Muscle layer of duodenum (tissue), 2 donors: ENCODE results near the gene SERINC3.
A peak's percentile ranks its signal among the peaks of the same experiment; 100 is the strongest.

Experiments
- H3K27ac ChIP-seq: one replicate; pipeline ENCODE4 v1.7.0; 2013; ENCODE audit warnings: mild to moderate bottlenecking, low read length
- H3K27me3 ChIP-seq: one replicate; pipeline ENCODE4 v1.7.0; 2013; ENCODE audit warnings: low read depth, mild to moderate bottlenecking, control low read depth, low read length
- H3K36me3 ChIP-seq, 2 donors: one replicate each; pipeline ENCODE4 v1.7.0; 2013; ENCODE audit warnings: low read length in 2 of 2, control low read depth in 1 of 2, mild to moderate bottlenecking in 1 of 2; ENCODE audit not compliant: insufficient read depth in 2 of 2, control insufficient read depth in 1 of 2
- H3K4me1 ChIP-seq, 2 donors: one replicate each; pipeline ENCODE4 v1.7.0; 2013; ENCODE audit warnings: low read length in 2 of 2, mild to moderate bottlenecking in 2 of 2, control low read depth in 1 of 2, moderate library complexity in 1 of 2; ENCODE audit not compliant: insufficient read depth in 2 of 2, control insufficient read depth in 1 of 2
- H3K4me3 ChIP-seq, 2 donors: one replicate each; pipeline ENCODE4 v1.7.0; 2013; ENCODE audit warnings: low read length in 2 of 2, low read depth in 1 of 2, mild to moderate bottlenecking in 1 of 2
- H3K9me3 ChIP-seq, 2 donors: one replicate each; pipeline ENCODE4 v1.7.0; 2013; ENCODE audit warnings: low read length in 2 of 2, control low read depth in 1 of 2, mild to moderate bottlenecking in 1 of 2; ENCODE audit not compliant: control insufficient read depth in 1 of 2
- donor health status: healthy.

Gene SERINC3

GRCh38 chr20:44532981-44533331, 11.1 kb upstream of the SERINC3 start:
- Histone ChIP-seq H3K27me3 (no peaks in the 10 kb centered on the region), H3K36me3 (no peaks in the 10 kb centered on the region), H3K9me3 (no peaks in the 10 kb centered on the region), H3K4me1 (peaks cover 0 to 27% of the 10 kb centered on the region in 2 donors), H3K4me3 (peak overlapping the region; percentile 71 to 84), H3K27ac (no peak overlapping the region)

DNA sequence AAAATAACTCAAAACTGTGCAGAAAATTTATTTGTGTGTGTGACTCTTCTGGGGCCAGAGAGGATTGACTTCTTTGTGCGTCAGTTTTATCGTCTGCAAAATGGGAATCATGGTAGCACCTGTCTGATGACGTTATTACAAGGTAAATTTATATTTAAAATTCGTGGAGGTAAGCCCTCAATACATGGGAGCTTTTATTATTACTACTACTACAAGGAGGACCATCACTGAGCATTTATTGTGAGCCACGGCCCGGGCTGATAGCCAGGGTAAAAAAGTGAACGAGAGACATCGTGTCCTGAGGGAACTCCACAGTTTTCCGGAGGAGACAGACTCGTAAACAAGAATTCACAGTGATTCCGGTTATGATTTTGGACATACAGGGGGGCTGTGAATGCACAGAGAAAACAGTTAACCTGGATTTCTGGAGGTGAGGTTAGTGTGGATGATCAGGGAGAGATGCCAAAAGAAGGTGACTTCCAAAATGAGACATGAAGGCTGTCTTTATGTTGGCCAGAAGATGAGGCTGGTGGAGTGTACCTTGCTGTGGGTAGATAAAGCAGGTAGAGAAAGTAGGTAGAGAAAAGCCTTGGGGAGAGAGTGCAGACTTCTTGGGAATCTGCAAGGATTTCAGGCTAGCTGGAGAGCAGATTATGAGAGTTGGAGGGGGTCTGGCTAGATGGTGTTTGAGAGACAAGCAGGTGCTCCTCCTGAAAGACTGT, 10.6 kb upstream of the SERINC3 start:
- Histone ChIP-seq H3K27ac (peak overlapping the region; percentile 3), H3K9me3 (no peaks in the 10 kb centered on the region), H3K36me3 (no peaks in the 10 kb centered on the region), H3K27me3 (no peaks in the 10 kb centered on the region), H3K4me1 (peaks cover 0 to 27% of the 10 kb centered on the region in 2 donors), H3K4me3 (peak overlapping the region; percentile 71 to 84)

DNA sequence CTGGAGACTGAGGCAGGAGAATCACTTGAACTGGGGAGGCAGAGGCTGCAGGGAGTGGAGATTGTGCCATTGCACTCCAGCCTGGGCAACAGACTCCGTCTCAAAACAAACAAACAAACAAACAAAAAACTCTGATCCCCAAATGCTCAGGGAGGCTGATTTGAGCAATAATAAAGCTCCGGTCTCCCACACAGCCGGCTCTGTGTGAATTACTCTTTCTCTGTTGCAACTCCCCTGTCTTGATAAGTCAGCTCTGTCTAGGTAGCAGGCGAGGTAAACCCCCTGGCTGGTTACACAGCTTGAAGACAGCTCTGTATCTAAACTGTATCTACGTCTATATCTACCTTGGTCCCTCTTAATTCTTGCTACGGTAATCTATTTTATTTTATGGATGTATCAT, 6.4 kb upstream of the SERINC3 start:
- H3K4me3 ChIP-seq = no peak overlapping the region
- H3K27ac ChIP-seq = no peak overlapping the region
- no peaks in the 10 kb centered on the region for H3K36me3 ChIP-seq
- H3K4me1 ChIP-seq = peaks cover 0 to 9% of the 10 kb centered on the region in 2 donors
- no peaks in the 10 kb centered on the region for H3K27me3 ChIP-seq
- H3K9me3 ChIP-seq = no peaks in the 10 kb centered on the region

- no peaks in the 10 kb centered on the region for H3K27me3 ChIP-seq
- no peak overlapping the region for H3K27ac ChIP-seq
- H3K4me3 ChIP-seq = no peak overlapping the region
- H3K36me3 ChIP-seq = no peaks in the 10 kb centered on the region
- H3K9me3 ChIP-seq = no peaks in the 10 kb centered on the region
- H3K4me1 ChIP-seq = peaks cover 0 to 5% of the 10 kb centered on the region in 2 donors
These were observed 5.9 kb upstream of the SERINC3 start for GRCh38 chr20:44527716-44528199.

GRCh38 chr20:44526129-44526528, 4.3 kb upstream of the SERINC3 start:
- H3K27me3 ChIP-seq = no peaks in the 10 kb centered on the region
- no peak overlapping the region for H3K4me3 ChIP-seq
- H3K27ac ChIP-seq = no peak overlapping the region
- no peaks in the 10 kb centered on the region for H3K9me3 ChIP-seq
- no peaks in the 10 kb centered on the region for H3K4me1 ChIP-seq
- H3K36me3 ChIP-seq = peaks cover 0 to 5% of the 10 kb centered on the region in 2 donors

DNA sequence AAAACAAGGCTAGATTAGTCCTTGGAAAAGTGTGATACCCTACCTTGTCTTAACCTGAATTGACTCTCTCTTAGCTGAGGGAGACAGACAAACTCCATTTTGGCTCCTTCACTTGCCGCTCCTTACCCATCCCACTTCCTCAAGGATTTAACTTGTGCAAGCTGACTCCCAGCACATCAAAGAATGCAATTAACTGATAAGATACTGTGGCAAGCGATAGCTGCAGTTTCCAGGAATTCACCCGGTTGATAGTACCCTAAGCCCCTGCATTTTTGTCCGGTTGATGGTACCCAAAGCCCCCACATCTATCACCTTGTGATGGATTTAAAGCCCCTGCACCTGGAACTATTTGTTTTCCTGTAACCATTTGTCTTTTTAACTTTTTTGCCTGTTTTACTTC, 1.9 kb upstream of the SERINC3 start:
- Histone ChIP-seq H3K9me3 (no peaks in the 10 kb centered on the region), H3K4me1 (peaks cover 16 to 23% of the 10 kb centered on the region in 2 donors), H3K27me3 (no peaks in the 10 kb centered on the region), H3K36me3 (peaks cover 0 to 5% of the 10 kb centered on the region in 2 donors), H3K4me3 (no peak overlapping the region), H3K27ac (no peak overlapping the region)

DNA sequence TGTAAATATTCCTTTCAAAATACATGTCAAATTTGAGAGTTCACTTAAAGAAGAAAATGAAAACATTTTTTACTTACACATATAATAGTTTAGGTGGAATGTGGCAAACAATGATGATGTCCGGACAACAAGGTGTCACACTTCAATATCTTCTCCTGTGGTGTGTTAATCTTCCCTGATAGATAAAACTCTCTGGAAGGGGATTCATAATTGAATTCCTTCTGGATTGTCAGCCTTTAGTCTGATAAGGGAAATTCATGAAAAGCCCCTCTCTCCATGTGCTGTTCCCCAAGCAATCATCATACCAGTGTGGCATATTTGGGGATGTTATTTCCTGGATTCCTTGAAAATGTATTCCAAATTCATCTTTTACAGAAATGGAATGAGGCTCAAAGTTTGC, 971 bp upstream of the SERINC3 start:
- H3K4me1 ChIP-seq = peaks cover 16 to 32% of the 10 kb centered on the region in 2 donors
- peaks cover 0 to 5% of the 10 kb centered on the region in 2 donors for H3K36me3 ChIP-seq

DNA sequence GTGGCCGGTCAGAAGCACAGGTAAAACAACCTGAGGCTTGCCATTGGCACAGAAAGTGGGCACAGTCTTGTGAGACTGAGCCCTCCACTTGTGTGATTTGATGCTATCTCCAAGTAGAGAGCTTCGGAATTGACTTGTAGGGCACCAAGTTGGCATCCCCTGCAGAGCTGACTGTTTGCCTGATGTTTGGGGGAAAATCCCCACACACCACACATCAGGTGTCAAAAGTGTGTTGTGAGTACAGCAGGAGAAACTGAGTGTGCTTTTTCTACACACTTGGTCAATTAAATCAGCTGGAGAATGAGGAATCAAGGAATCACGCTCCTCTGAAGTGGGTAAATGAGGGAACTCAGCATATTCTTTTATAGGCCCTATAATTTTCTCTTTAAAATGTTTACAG, 989 bp downstream of the SERINC3 start:
- H3K27me3 ChIP-seq = no peaks in the 10 kb centered on the region
- peaks cover 16 to 46% of the 10 kb centered on the region in 2 donors for H3K4me1 ChIP-seq
- peak overlapping the region; percentile 87 to 97 for H3K4me3 ChIP-seq
- H3K36me3 ChIP-seq = peaks cover 0 to 5% of the 10 kb centered on the region in 2 donors
- peak overlapping the region; percentile 99 for H3K27ac ChIP-seq
- no peaks in the 10 kb centered on the region for H3K9me3 ChIP-seq

More for the DNA sequence above, 971 bp upstream of the SERINC3 start:
- Histone ChIP-seq H3K4me3 (no peak overlapping the region), H3K27ac (peak overlapping the region; percentile 99), H3K9me3 (no peaks in the 10 kb centered on the region), H3K27me3 (no peaks in the 10 kb centered on the region)

- peaks cover 16 to 50% of the 10 kb centered on the region in 2 donors for H3K4me1 ChIP-seq
- no peaks in the 10 kb centered on the region for H3K27me3 ChIP-seq
- H3K36me3 ChIP-seq = peaks cover 0 to 5% of the 10 kb centered on the region in 2 donors
- no peaks in the 10 kb centered on the region for H3K9me3 ChIP-seq
- H3K4me3 ChIP-seq = no peak overlapping the region
- no peak overlapping the region for H3K27ac ChIP-seq
These were observed 3.6 kb downstream of the SERINC3 start for GRCh38 chr20:44518248-44518647.

DNA sequence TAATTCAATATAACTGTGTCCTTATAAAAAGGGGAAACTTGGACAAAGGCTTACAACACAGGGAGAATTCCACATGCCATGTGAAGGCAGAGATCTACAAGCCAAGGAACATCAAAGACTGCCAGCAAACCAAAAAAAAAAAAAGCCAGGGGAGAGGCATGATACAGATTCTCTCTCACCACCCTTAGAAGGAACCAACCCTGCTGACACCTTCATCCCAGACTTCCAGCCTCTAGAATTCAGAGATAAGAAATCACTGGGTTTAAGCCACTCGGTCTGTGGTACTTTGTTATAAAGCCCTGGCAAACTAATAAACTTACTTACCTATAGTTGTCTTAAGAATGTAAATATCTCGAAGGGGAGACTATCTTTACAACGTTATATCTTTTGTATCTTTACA, 4.4 kb downstream of the SERINC3 start:
- peaks cover 16 to 57% of the 10 kb centered on the region in 2 donors for H3K4me1 ChIP-seq
- no peaks in the 10 kb centered on the region for H3K9me3 ChIP-seq
- H3K27me3 ChIP-seq = no peaks in the 10 kb centered on the region
- H3K27ac ChIP-seq = no peak overlapping the region
- no peak overlapping the region for H3K4me3 ChIP-seq
- peaks cover 5% of the 10 kb centered on the region in 2 donors for H3K36me3 ChIP-seq

DNA sequence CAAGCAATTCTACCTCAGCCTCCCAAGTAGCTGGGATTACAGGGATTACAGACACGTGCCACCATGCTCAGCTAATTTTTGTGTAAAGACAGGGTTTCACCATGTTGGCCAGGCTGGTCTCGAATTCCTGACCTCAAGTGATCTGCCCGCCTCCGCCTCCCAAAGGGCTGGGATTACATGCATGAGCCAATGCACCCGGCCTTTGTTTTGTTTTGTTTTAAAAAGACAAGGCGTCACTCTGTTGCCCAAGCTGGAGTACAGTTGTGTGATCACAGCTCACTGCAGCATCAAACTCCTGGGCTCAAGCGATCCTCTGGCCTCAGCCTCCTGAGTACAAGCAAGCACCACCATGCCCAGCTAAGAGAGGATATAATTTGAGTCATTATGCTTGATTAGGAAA, 5.4 kb downstream of the SERINC3 start:
- H3K36me3 ChIP-seq = peaks cover 6 to 8% of the 10 kb centered on the region in 2 donors

GRCh38 chr20:44513871-44514270, 8.0 kb downstream of the SERINC3 start:
- Histone ChIP-seq H3K4me1 (peaks cover 0 to 34% of the 10 kb centered on the region in 2 donors), H3K27me3 (no peaks in the 10 kb centered on the region), H3K27ac (no peak overlapping the region), H3K9me3 (no peaks in the 10 kb centered on the region), H3K4me3 (no peak overlapping the region), H3K36me3 (peaks cover 26 to 30% of the 10 kb centered on the region in 2 donors)

More for the DNA sequence above, 5.4 kb downstream of the SERINC3 start:
- H3K4me1 ChIP-seq = peaks cover 16 to 57% of the 10 kb centered on the region in 2 donors
- H3K27me3 ChIP-seq = no peaks in the 10 kb centered on the region
- H3K9me3 ChIP-seq = no peaks in the 10 kb centered on the region
- H3K27ac ChIP-seq = no peak overlapping the region
- no peak overlapping the region for H3K4me3 ChIP-seq
